IPS-18c (cell line): Measurements from ENCODE around the gene CEP78.
A peak's percentile ranks its signal among the peaks of the same experiment; 100 is the strongest.

Experiments used
- H3K4me3 ChIP-seq: 2 replicates; pipeline ENCODE4 v1.7.0; 2013; ENCODE audit warnings: low read depth, mild to moderate bottlenecking, low read length, moderate library complexity; ENCODE audit not compliant: insufficient read depth
- H3K9me3 ChIP-seq: one replicate; pipeline ENCODE4 v1.6.1; 2013; ENCODE audit warnings: mild to moderate bottlenecking, low read length, moderate library complexity; ENCODE audit not compliant: control insufficient read depth, insufficient read depth

CEP78 gene

DNA sequence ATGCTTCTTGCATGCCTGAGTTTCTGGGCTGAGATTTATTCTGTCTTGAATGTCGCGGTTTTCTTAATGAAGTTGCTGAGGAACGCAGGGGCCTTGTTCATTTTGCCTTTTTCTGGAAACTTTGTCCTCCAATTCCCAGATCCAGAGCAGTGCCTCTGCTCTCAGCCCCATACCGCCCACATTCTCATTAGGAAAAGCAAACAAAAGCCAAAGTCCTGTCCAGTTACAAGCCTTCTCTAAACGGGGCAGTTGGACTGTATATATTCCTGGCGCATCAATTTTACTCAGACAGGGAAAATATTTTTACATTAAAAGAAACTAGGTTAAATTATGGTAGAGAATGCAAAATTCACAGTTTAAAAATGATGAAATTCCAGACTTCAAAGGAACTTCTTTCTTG, 59.9 kb downstream of the CEP78 start:
- Histone ChIP-seq H3K9me3 (no peaks in the 10 kb centered on the region), H3K4me3 (peak overlapping the region; percentile 100; the same call in 1 of the 2 replicates)

DNA sequence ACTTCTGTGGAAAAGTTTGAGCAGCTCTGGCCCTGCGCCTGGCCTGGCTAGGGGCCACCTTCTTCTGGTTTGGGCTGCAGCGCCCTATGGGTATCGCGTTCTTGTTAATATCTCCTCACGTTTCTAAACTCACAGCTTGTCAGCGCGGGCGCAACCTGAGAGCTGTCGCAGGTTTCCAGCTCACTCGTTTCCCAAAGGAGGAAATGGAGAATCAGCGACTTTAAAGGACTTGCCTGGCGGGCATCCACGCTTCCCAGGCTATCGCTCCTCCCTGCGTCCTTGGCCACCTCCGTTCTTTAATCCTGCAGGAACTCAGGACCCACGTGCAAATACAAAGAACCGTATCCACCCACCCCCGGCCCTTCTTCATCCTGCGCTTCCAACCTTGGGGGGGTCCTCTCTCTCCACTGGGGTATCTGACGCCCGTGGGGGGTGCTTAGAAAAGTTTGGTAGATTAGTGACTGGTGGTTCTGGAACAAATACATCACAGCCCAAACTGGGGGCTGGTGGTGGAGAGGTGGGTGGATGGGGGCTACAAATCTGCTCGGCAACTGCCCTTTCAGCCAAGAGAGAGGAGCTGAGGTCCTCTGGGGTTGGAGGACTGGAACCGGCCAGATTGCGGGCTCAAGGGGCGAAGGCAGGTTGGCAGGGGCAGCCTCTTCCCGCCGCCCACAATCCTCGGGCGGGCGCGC, 60.5 kb downstream of the CEP78 start:
- H3K4me3 ChIP-seq = peak overlapping the region; percentile 100
- no peaks in the 10 kb centered on the region for H3K9me3 ChIP-seq

DNA sequence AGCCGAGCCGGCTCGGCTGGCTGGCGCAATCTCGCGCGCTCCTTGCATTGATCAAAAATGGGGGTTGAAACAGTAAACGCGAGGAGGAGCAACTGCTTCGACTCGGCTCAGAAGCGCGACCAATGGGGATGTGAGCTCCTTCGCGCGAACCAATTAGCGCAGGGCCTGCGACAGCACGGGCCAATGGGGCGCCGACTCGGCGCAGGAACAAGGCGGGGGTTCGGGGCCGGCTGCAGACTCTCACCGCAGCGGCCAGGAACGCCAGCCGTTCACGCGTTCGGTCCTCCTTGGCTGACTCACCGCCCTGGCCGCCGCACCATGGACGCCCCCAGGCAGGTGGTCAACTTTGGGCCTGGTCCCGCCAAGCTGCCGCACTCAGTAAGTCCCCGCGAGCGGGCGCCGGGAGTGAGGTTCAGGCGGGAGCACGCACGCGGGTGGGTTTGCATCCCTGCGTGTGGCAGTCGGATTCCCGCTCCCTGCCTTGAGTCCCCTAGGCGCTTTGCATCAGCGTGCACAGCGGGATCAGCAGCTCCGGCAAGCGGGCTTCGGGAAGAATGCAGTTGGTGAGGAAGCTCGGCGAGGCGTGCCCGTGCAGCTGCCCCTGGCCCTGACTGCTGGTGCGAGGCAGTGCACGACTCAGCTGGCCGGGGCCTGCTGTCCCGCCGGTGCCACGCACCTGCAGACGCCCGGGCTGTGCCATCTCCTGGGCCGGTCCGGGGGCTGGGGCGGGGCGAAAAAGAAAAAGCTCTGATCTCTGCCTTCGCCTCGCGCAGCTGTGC, 61.2 kb downstream of the CEP78 start, which contains the start of gene PSAT1:
Gene PSAT1, plus strand, starts transcription at position 233 of the 779 bp plus-strand sequence. Its CDS starts 86 bp downstream, at position 319.
- Histone ChIP-seq H3K9me3 (no peaks in the 10 kb centered on the region), H3K4me3 (peak within 1 kb of the TSS; percentile 100)

DNA sequence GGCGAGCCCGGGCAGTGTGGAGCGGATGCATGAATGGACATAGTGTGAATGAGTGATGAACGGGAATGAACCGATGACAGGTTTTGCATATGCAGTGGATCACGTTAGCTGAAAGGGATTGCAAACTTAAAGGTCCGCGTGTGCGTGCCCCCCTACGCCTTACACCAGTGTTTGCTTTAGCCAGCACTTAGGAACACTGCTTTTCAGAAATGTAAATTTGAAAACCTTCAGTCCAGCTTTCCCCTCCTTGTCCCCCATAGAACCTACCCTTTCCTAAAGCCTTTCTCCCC, 61.7 kb downstream of the CEP78 start:
- Histone ChIP-seq H3K4me3 (peak overlapping the region; percentile 100), H3K9me3 (no peaks in the 10 kb centered on the region)

DNA sequence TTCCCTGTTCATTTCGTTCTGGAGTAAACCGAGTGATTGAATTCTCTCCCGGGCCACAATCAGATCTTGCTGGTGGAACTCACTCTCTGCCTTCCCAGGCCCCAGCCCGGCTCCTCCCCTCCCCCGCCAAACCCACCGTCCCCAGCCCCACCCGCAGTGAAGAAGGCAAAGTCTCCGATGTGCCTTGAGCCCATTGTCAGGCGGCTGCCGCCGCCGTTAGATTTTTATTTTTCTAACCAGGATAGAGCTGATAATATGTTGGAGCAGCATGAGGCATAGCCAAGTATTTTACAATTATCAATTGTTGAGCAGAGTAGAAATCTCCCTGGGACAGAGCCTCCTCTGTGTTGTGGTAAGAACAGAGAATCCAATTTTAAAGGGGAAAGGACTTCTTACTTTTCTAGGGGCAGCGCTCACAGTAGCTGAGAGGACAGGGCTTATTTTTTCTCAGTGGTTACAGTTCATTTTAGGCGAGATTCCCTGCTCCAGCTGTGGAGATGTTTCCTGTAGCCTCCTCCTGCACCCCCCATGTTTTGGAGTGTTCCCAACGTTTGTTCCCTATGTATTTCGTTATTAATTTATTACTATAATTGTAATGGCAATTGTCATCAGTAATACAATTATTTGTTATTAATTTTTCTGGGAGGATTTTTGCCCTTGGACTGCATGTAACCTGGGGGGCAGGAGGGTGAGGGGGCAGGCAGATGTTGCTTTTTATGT, 62.3 kb downstream of the CEP78 start:
- H3K9me3 ChIP-seq = no peaks in the 10 kb centered on the region

DNA sequence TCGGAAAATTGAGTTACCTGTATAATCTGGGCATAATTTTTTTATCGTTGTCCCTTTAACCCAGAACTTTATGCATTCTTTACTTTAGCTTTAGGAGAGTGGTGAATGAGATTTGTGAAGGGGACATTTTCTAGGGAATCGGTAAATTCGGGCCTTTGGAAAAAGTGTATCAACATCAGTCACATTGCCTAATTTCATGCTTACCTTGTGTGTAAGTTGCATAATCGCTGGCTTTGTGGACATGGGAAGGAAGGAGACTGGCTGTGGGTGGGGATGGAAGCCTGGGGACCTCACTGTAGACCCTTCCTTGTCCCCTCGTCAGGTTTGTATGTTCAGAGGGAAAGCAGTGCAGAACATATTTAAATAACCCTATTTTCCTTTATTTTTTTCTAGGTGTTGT, 64.3 kb downstream of the CEP78 start:
- no peaks in the 10 kb centered on the region for H3K9me3 ChIP-seq
- no peak overlapping the region for H3K4me3 ChIP-seq

More for the DNA sequence above, 62.3 kb downstream of the CEP78 start:
- peak overlapping the region; percentile 100 for H3K4me3 ChIP-seq

DNA sequence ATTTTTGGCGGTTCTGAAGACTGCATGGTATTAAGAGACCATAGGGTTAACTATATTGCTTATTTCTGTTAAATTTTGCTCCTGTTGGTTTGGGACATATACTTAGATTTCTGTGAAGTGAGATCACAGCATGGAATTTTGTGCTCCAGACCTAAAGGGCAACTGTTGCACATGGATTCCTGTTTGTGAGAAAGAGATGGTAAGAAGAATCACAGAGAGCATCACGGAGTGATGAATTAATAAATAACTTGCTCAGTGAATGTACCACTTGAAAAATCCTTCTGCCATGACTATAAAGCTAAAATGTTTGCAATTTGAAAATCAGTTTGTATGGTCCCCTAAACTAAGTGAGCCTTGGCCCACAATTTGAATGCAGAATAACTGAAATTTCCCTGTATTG, 65.6 kb downstream of the CEP78 start:
- H3K4me3 ChIP-seq = no peak overlapping the region
- no peaks in the 10 kb centered on the region for H3K9me3 ChIP-seq

DNA sequence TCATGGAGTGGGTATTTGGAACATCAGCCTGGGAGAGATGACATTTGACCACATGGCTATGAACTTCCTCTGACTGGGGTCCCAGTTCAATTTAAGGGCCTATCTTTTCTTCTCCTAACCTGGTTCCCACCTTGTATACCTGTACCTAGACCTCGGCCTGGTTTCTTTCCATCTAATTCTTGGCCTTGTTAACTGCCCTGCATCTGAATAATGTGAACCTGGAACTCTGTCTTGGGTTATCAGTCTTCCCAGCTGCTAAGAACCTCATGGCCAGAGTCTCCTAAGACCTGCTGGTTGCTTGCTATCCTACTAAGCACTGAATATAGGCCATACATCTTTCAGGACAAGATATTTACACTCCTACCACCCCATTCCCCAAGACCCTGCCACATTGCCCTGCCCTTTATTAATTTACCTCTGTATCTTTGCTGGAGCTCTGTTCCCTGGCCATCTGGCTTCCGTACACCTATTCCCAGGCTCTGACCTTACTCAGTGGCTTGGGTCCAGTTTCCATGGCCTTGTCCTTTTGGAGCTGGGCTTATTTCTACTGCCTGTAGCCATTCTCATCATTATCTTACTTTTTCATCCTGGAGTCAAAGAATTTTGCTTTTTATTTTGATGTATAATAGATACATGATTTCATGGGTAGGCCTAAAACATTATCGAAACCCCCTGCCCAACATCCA, 67.6 kb downstream of the CEP78 start:
- H3K9me3 ChIP-seq = no peaks in the 10 kb centered on the region

DNA sequence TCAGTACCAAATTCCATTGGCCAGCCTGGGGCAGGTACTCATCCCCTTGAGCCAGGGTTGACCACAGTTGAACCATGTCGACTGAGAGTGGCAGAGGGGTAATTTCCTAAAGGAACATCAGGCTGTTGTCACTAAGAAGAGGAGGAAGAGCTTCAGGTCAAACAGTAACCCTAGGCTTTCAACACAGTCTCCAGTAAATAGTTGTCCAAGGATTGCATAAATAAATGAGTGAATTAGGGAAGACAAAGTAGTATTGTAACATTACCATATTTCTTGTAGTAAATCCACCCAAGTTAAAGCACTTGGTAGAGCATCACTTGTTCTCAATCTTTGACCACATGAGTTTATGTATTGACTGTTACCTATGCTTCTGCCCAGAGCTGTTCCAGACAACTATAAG, 68.5 kb downstream of the CEP78 start:
- Histone ChIP-seq H3K4me3 (no peak overlapping the region), H3K9me3 (peaks cover 2% of the 10 kb centered on the region)

More for the DNA sequence above, 67.6 kb downstream of the CEP78 start:
- H3K4me3 ChIP-seq = no peak overlapping the region

DNA sequence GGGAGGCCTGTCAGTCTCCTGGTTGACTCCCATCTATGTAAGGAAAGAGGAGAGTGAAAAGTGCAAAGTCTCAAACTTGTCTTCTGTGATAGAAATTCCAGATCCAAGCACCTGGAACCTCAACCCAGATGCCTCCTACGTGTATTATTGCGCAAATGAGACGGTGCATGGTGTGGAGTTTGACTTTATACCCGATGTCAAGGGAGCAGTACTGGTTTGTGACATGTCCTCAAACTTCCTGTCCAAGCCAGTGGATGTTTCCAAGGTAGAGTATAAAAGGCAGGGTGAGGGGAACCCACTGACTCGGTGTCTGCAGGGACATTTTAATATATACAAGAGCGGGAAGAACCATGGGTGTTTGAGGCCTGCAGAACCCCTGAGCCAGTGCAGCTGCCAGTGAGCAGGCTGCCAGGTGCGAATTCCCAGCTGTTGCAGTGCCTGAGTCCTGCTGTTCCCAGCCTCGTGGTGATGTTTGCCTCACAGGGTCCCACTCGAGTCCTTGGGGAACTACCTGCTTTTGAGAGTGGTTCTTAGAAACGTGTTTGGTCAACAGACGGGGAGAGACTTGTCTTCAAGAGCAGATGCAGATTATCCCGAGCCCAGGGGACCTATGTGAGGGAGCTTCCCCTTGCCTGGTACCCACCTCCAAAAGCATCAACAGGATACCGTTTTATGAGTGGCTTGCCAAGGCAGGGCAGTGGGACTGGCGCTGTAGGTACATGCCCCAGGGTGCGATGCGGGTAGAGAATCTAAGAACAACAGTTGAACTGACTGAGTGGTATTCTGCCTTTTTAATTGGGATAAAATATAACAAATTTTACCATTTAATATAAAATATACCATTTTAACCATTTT, 70.6 kb downstream of the CEP78 start:
- Histone ChIP-seq H3K4me3 (no peak overlapping the region), H3K9me3 (peaks cover 2% of the 10 kb centered on the region)

DNA sequence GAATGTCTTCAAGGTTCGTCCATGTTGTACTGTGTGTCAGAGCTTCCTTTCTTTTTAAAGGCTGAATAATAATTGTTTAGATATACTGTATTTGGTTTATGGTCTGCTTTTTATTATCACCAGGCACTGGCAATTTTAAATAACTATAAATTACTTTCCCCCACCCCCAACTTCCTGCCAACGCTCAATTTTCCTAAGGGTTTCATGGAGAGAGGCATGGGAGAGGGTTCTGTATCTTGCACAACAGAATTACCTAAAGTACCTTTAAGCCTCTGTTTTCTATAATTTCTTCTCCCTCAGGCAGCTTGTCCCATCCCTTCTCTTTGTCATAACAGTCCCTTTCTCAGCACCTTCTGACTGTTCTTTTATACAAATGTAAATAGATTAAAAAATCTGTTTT, 71.5 kb downstream of the CEP78 start:
- Histone ChIP-seq H3K4me3 (no peak overlapping the region), H3K9me3 (peaks cover 2% of the 10 kb centered on the region)

DNA sequence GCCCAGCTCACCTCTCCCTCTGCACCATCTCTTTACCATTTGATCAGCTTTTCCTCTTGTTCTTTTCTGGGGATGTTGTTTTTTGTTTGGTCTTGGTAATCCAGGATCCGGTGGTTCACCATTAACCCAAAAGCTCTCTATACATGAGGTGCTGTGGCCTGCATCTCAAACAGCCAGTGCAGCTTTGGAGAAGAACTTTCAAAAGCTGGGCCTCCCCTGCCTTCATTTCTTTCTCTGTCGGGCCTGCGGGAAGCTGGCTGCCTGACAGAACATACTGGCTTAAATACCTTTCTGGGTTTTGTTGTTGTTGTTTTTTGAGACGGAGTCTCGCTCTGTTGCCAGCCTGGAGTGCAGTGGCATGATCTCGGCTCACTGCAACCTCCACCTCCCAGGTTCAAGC, 73.2 kb downstream of the CEP78 start:
- no peak overlapping the region for H3K4me3 ChIP-seq
- peaks cover 2% of the 10 kb centered on the region for H3K9me3 ChIP-seq

DNA sequence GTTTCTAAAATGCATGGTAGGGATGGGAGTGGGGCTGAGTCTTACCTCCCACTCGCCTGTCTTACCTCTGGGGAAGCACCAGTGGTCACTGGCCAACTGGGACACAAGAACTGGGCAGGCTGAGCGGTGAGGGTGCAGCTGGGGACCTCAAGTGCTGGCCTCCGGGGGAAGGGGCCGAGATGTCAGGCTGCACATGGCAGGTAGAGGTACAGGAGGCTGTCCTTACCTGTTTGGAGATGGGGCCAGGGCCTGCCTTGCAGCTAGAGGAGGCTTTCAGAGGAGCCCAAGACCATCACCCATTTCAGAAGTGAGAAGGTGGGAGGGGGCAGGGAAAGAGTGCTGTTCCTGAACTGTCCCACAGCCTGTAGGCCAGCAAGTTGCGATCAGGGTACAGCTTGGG, 75.2 kb downstream of the CEP78 start:
- peaks cover 2% of the 10 kb centered on the region for H3K9me3 ChIP-seq
- no peak overlapping the region for H3K4me3 ChIP-seq

DNA sequence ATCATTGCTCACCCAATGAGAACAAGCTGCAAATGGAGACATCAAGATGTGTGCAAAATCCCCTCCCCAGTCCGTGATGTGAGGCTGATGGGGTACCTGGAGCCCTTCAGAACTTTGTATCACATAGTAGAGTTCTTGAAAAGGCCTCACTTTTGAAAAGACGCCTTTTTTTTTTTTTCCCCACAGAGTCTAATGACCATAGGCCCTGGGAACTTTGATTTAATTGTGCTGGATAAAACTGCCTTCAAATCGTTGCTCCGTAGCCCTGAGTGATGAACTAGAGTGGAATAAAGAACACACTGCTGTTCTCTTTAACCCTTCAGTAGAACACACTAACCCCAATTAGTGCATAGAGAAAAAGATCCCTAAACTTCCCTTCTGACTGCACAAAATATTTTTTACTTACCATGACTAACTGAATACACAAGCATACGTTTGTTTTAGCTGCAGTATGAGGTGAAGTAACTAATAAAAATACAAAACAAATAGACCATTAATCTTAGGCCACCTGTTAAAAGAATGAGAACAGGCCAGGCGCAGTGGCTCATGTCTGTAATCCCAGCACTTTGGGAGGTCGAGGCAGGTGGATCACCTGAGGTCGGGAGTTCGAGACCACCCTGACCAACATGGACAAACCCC, 76.1 kb downstream of the CEP78 start:
- H3K9me3 ChIP-seq = peaks cover 2% of the 10 kb centered on the region

DNA sequence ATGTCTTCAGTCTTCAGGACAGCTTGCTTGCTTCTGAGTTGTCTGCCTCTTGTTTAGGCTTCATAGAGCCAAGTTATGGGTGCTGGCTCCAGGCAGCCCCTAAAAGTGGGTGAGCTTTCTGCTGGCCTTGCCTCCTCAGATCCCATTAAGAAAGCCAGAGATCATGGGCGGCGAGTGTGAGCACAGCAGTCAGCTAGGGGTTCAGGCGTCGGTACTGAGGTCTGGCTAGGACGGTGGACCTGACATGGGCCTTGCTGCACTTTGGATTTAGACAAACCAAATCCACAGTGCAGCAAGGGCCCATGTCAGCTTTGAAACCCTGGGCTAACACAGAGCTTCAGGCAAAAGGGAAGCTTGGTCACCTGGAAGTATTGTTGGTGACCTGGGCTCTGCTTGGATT, 78.7 kb downstream of the CEP78 start:
- Histone ChIP-seq H3K4me3 (no peak overlapping the region), H3K9me3 (no peaks in the 10 kb centered on the region)

More for the DNA sequence above, 76.1 kb downstream of the CEP78 start:
- no peak overlapping the region for H3K4me3 ChIP-seq
